ENCODE measurements around the gene PACSIN2. TPM values are rescaled to one million over a fixed set of nuclear protein-coding genes. Genes with fewer than 3 reads are reported as not detected.
A peak's percentile ranks its signal among the peaks of the same experiment; 100 is the strongest.

The PACSIN2 gene
- total and polyA plus RNA-seq, 8 donors = 45.1 to 109 (median 95.4) TPM

- Histone ChIP-seq H3K9me3 (no peaks in the 10 kb centered on the region), H3K36me3 (peaks cover 2 to 50% (median 7%) of the 10 kb centered on the region in 3 donors), H3K27ac (peak overlapping the region in 2 of 4 donors; percentile 24 to 49), H3K27me3 (no peaks in the 10 kb centered on the region), H3K4me3 (no peak overlapping the region), H3K4me1 (peaks cover 0 to 21% (median 4%) of the 10 kb centered on the region in 3 donors)
- TF ChIP-seq, protein P1, sequence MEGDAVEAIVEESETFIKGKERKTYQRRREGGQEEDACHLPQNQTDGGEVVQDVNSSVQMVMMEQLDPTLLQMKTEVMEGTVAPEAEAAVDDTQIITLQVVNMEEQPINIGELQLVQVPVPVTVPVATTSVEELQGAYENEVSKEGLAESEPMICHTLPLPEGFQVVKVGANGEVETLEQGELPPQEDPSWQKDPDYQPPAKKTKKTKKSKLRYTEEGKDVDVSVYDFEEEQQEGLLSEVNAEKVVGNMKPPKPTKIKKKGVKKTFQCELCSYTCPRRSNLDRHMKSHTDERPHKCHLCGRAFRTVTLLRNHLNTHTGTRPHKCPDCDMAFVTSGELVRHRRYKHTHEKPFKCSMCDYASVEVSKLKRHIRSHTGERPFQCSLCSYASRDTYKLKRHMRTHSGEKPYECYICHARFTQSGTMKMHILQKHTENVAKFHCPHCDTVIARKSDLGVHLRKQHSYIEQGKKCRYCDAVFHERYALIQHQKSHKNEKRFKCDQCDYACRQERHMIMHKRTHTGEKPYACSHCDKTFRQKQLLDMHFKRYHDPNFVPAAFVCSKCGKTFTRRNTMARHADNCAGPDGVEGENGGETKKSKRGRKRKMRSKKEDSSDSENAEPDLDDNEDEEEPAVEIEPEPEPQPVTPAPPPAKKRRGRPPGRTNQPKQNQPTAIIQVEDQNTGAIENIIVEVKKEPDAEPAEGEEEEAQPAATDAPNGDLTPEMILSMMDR (IDR thresholded peaks at IDR 0.05) = peak in 2 of 4 donors; percentile 45 to 50
- DNase-seq (no peak), ATAC-seq (peak; percentile 32 to 72 (median 54)), FAIRE-seq (no peak)
- intact Hi-C loops (cut with DNase I) = no loop called here
- 47 to 61% methylated on average over 9 of the region's 9 CpGs for WGBS, 2 donors
Observed at GRCh38 chr22:42820045-42820763, 194.7 kb downstream of the PACSIN2 start.

Other genes with a start within 250 kb of the PACSIN2 start
- 10 to 100 TPM; 54.8 to 75.3 (median 62.1) TPM for gene ARFGAP3, start 157.9 kb downstream of the PACSIN2 start, total RNA-seq
- gene ARFGAP3, start 157.9 kb downstream of the PACSIN2 start, polyA plus RNA-seq = 10 to 100 TPM; 39.1 to 45.4 TPM
- gene TTLL1, start 74.2 kb upstream of the PACSIN2 start, total RNA-seq = 1 to 10 TPM; 1.5 to 4.5 (median 2.0) TPM
- 1 to 10 TPM; 2.6 to 5.1 TPM for gene TTLL1, start 74.2 kb upstream of the PACSIN2 start, polyA plus RNA-seq
- 1 to 10 TPM in 4 of 6 donors, under 1 TPM in 2; 0.97 to 8.4 (median 1.4) TPM for gene BIK, start 95.6 kb upstream of the PACSIN2 start, total RNA-seq
- 1 to 10 TPM; 4.5 to 5.2 TPM for gene BIK, start 95.6 kb upstream of the PACSIN2 start, polyA plus RNA-seq
- gene MCAT, start 128.2 kb upstream of the PACSIN2 start, total RNA-seq = 10 to 100 TPM in 3 of 6 donors, 1 to 10 TPM in 3; 7.0 to 12.8 (median 9.6) TPM
- gene MCAT, start 128.2 kb upstream of the PACSIN2 start, polyA plus RNA-seq = 10 to 100 TPM; 13.7 to 14.1 TPM
- 10 to 100 TPM; 24.2 to 63.2 (median 34.7) TPM for gene TSPO, start 136.4 kb upstream of the PACSIN2 start, total RNA-seq
- 10 to 100 TPM; 62.4 to 79.6 TPM for gene TSPO, start 136.4 kb upstream of the PACSIN2 start, polyA plus RNA-seq
- 10 to 100 TPM; 10.6 to 22.2 (median 16.1) TPM for gene TTLL12, start 172.0 kb upstream of the PACSIN2 start, total RNA-seq
- gene TTLL12, start 172.0 kb upstream of the PACSIN2 start, polyA plus RNA-seq = 10 to 100 TPM; 13.7 to 14.2 TPM

Measured in pancreas (tissue), 10 donors.